CD4-positive, CD25-positive, alpha-beta regulatory T cell (primary cell): ENCODE measurements around the gene KMT5C. TPM values are rescaled to one million over a fixed set of nuclear protein-coding genes. Genes with fewer than 3 reads are reported as not detected.

Experiments
- ATAC-seq, 2 donors: fragments of 150-1000 bp; cut with Tn5 transposase; one replicate each; pipeline ENCODE4 v1.10.0; 2021; ENCODE audit warnings: low read depth in 2 of 2, moderate number of reproducible peaks in 2 of 2, moderate library complexity in 1 of 2
- DNase-seq, 3 donors: peaks; one replicate each; pipeline versions ENCODE4 v3.0.0 to v3.0.0-alpha.2; 2012 to 2022; ENCODE audit warnings: mixed read lengths in 1 of 3
- H3K27ac ChIP-seq: one replicate; pipeline ENCODE4 v1.7.0; 2013; ENCODE audit warnings: mild to moderate bottlenecking, low read length; ENCODE audit not compliant: insufficient read depth, poor library complexity, severe bottlenecking
- H3K27me3 ChIP-seq: one replicate; pipeline ENCODE4 v1.7.0; 2013; ENCODE audit warnings: low read length; ENCODE audit not compliant: control insufficient read depth, insufficient read depth
- H3K36me3 ChIP-seq: one replicate; pipeline ENCODE4 v1.7.0; 2013; ENCODE audit warnings: mild to moderate bottlenecking, low read length, moderate library complexity; ENCODE audit not compliant: control insufficient read depth, insufficient read depth
- H3K4me1 ChIP-seq: 2 replicates; pipeline ENCODE4 v1.7.0; 2013; ENCODE audit warnings: mild to moderate bottlenecking, low read length; ENCODE audit not compliant: insufficient read depth, control insufficient read depth, poor library complexity, severe bottlenecking
- H3K4me3 ChIP-seq: one replicate; pipeline ENCODE4 v1.7.0; 2013; ENCODE audit warnings: low read depth, mild to moderate bottlenecking, low read length, moderate library complexity
- H3K9me3 ChIP-seq, 2 experiments: 1 replicate in 1 of 2; 2 replicates in 1 of 2; pipeline ENCODE4 v1.7.0; 2013; ENCODE audit warnings: low read length in 2 of 2, mild to moderate bottlenecking in 1 of 2, moderate library complexity in 1 of 2; ENCODE audit not compliant: control insufficient read depth in 2 of 2
- H3K27ac Mint-ChIP-seq, 3 donors: one replicate each; pipeline ENCODE4 v1.8.0; 2020 to 2022; ENCODE audit warnings: mild to moderate bottlenecking in 3 of 3, mixed read lengths in 3 of 3, moderate library complexity in 2 of 3
- H3K27me3 Mint-ChIP-seq: one replicate; pipeline ENCODE4 v1.8.0; 2022; ENCODE audit warnings: mild to moderate bottlenecking, mixed read lengths
- H3K36me3 Mint-ChIP-seq: one replicate; pipeline ENCODE4 v1.8.0; 2020; ENCODE audit warnings: mixed read lengths
- H3K4me1 Mint-ChIP-seq, 4 donors: one replicate each; pipeline ENCODE4 v1.8.0; 2020 to 2022; ENCODE audit warnings: mixed read lengths in 4 of 4, mild to moderate bottlenecking in 1 of 4
- H3K4me3 Mint-ChIP-seq, 4 donors: one replicate each; pipeline ENCODE4 v1.8.0; 2020 to 2022; ENCODE audit warnings: mild to moderate bottlenecking in 4 of 4, mixed read lengths in 4 of 4, moderate library complexity in 3 of 4
- H3K9me3 Mint-ChIP-seq, 7 donors: one replicate each; pipeline ENCODE4 v1.8.0; 2020 to 2022; ENCODE audit warnings: mixed read lengths in 7 of 7, mild to moderate bottlenecking in 3 of 7, moderate library complexity in 2 of 7
- polyA plus RNA-seq, 4 donors: library from polyadenylated mRNA; unstranded; fragments of 300-500 nt; fragmentation: Illumina TruSeq; gene quantifications; one replicate each; pipeline ENCODE4 v1.2.3, GENCODE V29; 2021
- total RNA-seq: library from RNA; stranded (reverse); gene quantifications from one replicate; pipeline ENCODE4 v1.2.3, GENCODE V29; 2022

Gene KMT5C
- total and polyA plus RNA-seq, 5 donors from 2014 or later: 0.98 to 69.6 (median 1.2) TPM

DNA sequence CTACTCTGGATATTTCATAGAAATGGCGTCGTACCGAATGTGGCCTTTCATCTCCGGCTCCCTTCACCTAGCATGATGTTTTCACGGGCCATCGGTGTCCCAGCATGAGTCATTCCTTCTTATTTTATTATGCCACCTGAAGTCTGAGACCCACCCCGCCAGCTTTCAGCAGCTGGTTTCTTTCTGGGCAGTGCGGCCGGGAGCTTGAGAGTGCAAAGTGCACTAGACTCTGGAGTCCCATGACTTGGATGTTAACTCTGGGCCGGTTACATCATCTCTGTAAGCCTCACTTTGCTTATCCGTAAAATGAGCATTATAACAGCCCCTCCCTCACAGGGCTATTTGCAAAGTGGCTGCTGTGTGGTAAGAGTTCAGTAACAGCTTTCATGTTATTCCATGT is 5.8 kb upstream of the KMT5C start:
- Mint-ChIP-seq H3K9me3 (peaks cover 0 to 1% (median 0%) of the 10 kb centered on the region in 7 donors), H3K36me3 (no peaks in the 10 kb centered on the region), H3K4me3 (no peak overlapping the region), H3K27ac (no peak overlapping the region), H3K4me1 (peaks cover 3 to 6% (median 5%) of the 10 kb centered on the region in 4 donors), H3K27me3 (peaks cover 41% of the 10 kb centered on the region)
- H3K27ac ChIP-seq: no peak overlapping the region
- no peak overlapping the region for H3K4me3 ChIP-seq
- ATAC-seq (no peak), DNase-seq (no peak)
- no peaks in the 10 kb centered on the region for H3K9me3 ChIP-seq
- no peaks in the 10 kb centered on the region for H3K36me3 ChIP-seq
- no peaks in the 10 kb centered on the region for H3K27me3 ChIP-seq
- peaks cover 9% of the 10 kb centered on the region for H3K4me1 ChIP-seq

DNA sequence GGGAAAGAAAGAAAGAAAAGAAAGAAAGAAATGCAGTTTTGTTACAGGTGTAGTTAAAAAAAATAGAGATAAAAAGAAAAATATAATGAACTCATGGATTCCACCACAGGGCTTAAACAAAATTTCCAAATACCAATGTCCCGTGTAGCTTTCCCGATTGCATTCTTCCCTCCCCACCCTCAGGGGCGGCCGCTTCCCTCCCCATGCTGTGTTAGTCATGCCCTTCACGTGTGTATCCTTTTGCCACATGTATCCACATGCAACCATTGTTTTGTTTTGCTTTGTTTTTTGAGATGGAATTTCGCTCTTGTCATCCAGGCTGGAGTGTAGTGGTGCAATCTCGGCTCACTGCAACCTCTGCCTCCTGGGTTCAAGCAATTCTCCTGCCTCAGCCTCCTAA is 3.6 kb upstream of the KMT5C start:
- Mint-ChIP-seq H3K27me3 (peaks cover 43% of the 10 kb centered on the region), H3K27ac (no peak overlapping the region), H3K36me3 (no peaks in the 10 kb centered on the region), H3K9me3 (peaks cover 0 to 1% (median 0%) of the 10 kb centered on the region in 7 donors), H3K4me3 (no peak overlapping the region), H3K4me1 (peaks cover 3 to 22% (median 11%) of the 10 kb centered on the region in 4 donors)
- H3K9me3 ChIP-seq: no peaks in the 10 kb centered on the region
- H3K36me3 ChIP-seq: no peaks in the 10 kb centered on the region
- no peak for ATAC-seq
- no peak overlapping the region for H3K4me3 ChIP-seq
- no peak for DNase-seq
- H3K4me1 ChIP-seq: peaks cover 23% of the 10 kb centered on the region
- H3K27ac ChIP-seq: no peak overlapping the region
- H3K27me3 ChIP-seq: no peaks in the 10 kb centered on the region

DNA sequence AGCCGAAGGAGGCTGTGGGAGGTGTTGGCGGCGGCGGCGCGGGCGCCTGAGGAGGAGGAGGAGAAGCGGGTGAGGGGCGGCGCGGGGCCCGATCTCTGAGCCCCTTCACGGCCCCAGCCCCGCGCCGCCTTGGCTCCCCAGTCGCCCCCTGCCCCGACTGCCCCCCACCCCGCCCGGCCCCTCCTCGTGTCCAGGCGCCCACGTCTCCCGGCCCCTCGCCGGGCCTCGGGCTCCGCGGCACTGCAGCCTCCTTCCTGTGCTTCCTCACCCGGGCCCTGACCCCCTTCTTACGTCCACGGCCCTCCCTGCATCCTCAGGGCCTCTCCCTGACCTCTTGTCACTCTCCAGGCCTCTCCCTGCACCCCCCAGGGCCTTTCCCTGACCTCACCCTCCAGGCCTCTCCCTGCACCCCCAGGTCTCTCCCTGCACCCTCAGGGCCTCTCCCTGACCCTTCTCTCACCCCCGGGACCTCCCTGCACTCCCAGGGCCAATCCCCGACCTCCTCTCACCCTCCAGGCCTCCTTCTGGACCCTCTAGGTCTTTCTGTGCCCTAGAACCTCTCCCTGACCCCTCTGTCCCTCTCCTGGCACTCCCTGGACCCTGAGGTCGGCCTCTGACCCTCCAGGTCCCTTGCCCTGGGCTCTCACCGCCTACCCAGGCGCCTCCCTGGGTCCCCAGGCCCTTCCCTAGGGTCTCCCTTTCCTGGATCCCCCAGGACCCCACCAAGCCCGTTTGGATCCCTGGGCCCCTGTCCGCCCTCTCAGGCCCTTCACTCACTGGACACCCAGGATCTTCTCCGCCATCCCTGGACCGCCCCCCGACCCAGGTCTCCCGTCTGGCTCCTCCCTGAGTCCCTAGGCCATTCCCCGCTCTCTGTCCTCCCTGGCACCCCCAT is 460 bp downstream of the KMT5C start:
- H3K9me3 ChIP-seq: no peaks in the 10 kb centered on the region
- H3K27me3 ChIP-seq: no peaks in the 10 kb centered on the region
- peaks cover 7% of the 10 kb centered on the region for H3K36me3 Mint-ChIP-seq
- peaks cover 36% of the 10 kb centered on the region for H3K27me3 Mint-ChIP-seq
- DNase-seq (no peak), ATAC-seq (no peak)
- peaks cover 0 to 1% (median 0%) of the 10 kb centered on the region in 7 donors for H3K9me3 Mint-ChIP-seq
- H3K4me3 Mint-ChIP-seq: peak overlapping the region; percentile 89 to 99 (median 96)
- H3K4me1 ChIP-seq: peaks cover 27% of the 10 kb centered on the region
- no peaks in the 10 kb centered on the region for H3K36me3 ChIP-seq
- peak overlapping the region; percentile 53 for H3K4me3 ChIP-seq
- peak overlapping the region; percentile 89 for H3K27ac ChIP-seq
- peaks cover 5 to 28% (median 14%) of the 10 kb centered on the region in 4 donors for H3K4me1 Mint-ChIP-seq
- H3K27ac Mint-ChIP-seq: peak overlapping the region; percentile 94 to 100 (median 99)

DNA sequence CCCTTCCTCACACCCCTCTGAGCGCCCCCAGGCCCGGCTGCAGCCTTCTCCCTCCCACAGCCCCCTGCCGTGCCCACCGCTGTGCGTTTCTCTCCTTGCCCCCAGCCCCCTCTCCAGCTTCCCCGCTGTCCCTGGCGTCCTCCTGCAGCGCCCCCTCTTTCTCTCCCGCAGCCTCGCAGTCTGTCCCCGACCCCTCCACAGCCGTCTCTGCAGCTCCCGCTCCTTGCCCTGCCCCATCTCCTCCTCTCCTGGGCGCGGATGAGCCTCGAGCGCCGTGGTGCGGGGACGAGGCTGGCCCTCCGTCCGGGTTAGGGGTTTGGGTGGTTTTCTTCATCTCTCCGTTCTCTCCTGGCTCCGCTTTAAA is 1.1 kb downstream of the KMT5C start:
- DNase-seq (peak in 1 of 3 donors; percentile 24), ATAC-seq (no peak)
- H3K36me3 ChIP-seq: no peaks in the 10 kb centered on the region
- Mint-ChIP-seq H3K4me3 (peak overlapping the region; percentile 71 to 93 (median 83)), H3K9me3 (peaks cover 0 to 1% (median 0%) of the 10 kb centered on the region in 7 donors), H3K27ac (peak overlapping the region in 2 of 3 donors; percentile 83 to 100), H3K36me3 (peaks cover 11% of the 10 kb centered on the region), H3K4me1 (peaks cover 5 to 28% (median 14%) of the 10 kb centered on the region in 4 donors), H3K27me3 (peaks cover 35% of the 10 kb centered on the region)
- H3K9me3 ChIP-seq: no peaks in the 10 kb centered on the region
- H3K27me3 ChIP-seq: no peaks in the 10 kb centered on the region
- no peak overlapping the region for H3K4me3 ChIP-seq
- peaks cover 27% of the 10 kb centered on the region for H3K4me1 ChIP-seq
- H3K27ac ChIP-seq: peak overlapping the region; percentile 89

DNA sequence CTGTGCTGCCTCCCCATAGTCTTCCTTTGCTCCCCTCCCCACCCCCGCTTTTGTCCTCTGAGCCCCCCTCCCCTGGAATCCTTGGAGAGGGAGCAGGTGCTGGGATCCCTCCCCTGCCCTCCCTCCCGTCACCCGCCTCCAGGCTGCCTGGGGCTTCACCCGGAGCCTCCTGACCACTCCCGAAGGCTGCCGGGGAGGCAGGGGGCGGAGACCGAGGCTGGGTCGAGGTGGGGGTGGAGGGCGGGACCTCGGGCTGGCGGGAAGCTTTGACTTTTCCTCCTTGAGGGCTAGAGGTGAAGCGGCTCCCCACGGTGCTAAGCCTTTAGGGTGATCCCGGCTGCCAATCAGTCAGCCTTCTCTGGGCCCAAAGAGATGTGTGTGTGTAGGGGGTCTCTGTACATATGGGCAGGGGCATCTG is 1.5 kb downstream of the KMT5C start:
- H3K4me1 ChIP-seq: peaks cover 27% of the 10 kb centered on the region
- peak overlapping the region; percentile 89 for H3K27ac ChIP-seq
- Mint-ChIP-seq H3K4me1 (peaks cover 5 to 28% (median 14%) of the 10 kb centered on the region in 4 donors), H3K4me3 (peak overlapping the region; percentile 71 to 93 (median 83)), H3K36me3 (peaks cover 11% of the 10 kb centered on the region), H3K27me3 (peaks cover 31% of the 10 kb centered on the region), H3K9me3 (peaks cover 0 to 1% (median 0%) of the 10 kb centered on the region in 7 donors), H3K27ac (peak overlapping the region in 2 of 3 donors; percentile 83 to 100)
- DNase-seq (peak; percentile 13 to 62 (median 44)), ATAC-seq (no peak)
- H3K9me3 ChIP-seq: no peaks in the 10 kb centered on the region
- no peak overlapping the region for H3K4me3 ChIP-seq
- H3K36me3 ChIP-seq: no peaks in the 10 kb centered on the region
- H3K27me3 ChIP-seq: no peaks in the 10 kb centered on the region

DNA sequence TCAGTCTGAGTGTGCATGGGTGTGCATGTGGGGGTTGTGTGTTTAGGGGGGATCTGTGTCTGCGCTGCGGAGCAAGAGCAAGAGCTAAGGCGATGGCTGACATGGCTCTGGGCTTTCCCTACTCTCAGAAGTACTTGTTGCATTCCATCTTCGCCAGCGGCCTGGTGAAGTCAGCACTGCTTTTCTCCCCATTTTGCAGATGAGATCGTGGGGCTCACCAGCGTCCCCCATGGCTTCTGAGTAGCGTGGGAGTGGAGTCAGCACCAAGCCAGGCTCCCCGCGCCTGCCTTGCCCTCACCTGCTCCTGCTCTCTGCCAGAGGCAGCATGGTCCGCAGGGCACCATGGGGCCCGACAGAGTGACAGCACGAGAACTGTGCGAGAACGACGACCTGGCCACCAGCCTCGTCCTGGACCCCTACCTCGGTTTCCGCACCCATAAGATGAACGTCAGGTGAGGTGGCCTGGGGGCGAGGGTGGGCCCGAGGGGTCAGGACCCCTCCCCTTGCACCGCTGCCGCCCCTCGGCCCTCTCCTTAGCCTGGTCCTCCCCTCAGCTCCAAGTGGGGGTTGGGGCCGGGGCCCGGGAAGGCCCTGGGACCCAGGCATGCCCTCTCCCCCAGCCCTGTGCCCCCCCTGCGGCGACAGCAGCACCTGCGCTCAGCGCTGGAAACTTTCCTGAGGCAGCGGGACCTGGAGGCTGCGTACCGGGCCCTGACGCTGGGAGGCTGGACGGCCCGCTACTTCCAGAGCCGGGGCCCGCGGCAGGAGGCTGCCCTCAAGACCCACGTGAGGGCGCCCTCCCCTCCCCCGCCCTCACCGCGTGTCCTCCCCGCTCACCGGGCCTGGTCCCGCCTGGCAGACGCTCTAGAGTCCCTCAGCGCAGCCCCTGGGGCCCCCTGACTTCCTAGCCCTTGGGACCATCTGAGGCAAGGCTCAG is 2.2 kb downstream of the KMT5C start:
- no peak overlapping the region for H3K4me3 ChIP-seq
- H3K27ac ChIP-seq: no peak overlapping the region
- DNase-seq: no peak

DNA sequence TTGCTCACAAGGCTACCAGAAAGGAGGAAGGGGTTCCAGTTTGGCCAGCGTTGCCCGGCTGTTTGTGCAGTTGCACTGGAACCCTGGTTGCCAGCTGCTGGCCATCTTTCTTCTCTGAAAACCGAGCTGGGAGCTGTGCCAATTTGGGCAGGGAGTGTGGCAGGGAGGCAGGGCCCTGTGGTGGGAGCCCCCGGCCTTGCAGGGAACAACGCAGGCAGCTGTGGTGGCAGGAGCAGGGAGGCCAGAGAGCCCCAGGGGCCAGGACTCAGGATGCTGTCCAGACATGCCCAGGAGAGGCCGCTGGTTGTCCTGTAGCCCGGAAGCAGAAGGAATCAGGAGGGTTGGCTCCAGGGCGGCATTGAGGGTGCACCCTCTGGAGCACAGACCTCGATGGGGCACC is 4.8 kb downstream of the KMT5C start:
- H3K27me3 ChIP-seq: no peaks in the 10 kb centered on the region
- Mint-ChIP-seq H3K36me3 (peaks cover 11% of the 10 kb centered on the region), H3K27me3 (peaks cover 8% of the 10 kb centered on the region), H3K4me3 (no peak overlapping the region), H3K27ac (no peak overlapping the region), H3K9me3 (peaks cover 0 to 2% (median 0%) of the 10 kb centered on the region in 7 donors), H3K4me1 (peaks cover 0 to 19% (median 7%) of the 10 kb centered on the region in 4 donors)
- H3K4me3 ChIP-seq: no peak overlapping the region
- ATAC-seq (no peak), DNase-seq (no peak)
- H3K4me1 ChIP-seq: peaks cover 15% of the 10 kb centered on the region
- no peak overlapping the region for H3K27ac ChIP-seq
- H3K36me3 ChIP-seq: no peaks in the 10 kb centered on the region
- no peaks in the 10 kb centered on the region for H3K9me3 ChIP-seq

More for the DNA sequence above, 2.2 kb downstream of the KMT5C start:
- Mint-ChIP-seq H3K27ac (peak overlapping the region in 1 of 3 donors; percentile 59), H3K4me3 (peak overlapping the region; percentile 71 to 85 (median 78)), H3K27me3 (peaks cover 24% of the 10 kb centered on the region), H3K36me3 (peaks cover 11% of the 10 kb centered on the region), H3K4me1 (peaks cover 5 to 28% (median 14%) of the 10 kb centered on the region in 4 donors), H3K9me3 (peaks cover 0 to 1% (median 0%) of the 10 kb centered on the region in 7 donors)
- ATAC-seq: no peak
- no peaks in the 10 kb centered on the region for H3K27me3 ChIP-seq
- no peaks in the 10 kb centered on the region for H3K36me3 ChIP-seq
- H3K4me1 ChIP-seq: peaks cover 27% of the 10 kb centered on the region
- H3K9me3 ChIP-seq: no peaks in the 10 kb centered on the region
